Mucosa of rectum (tissue), 2 donors: Measurements from ENCODE around the gene PSTPIP1.

ENCODE experiments used
- H3K27ac ChIP-seq, 2 donors: one replicate each; pipeline ENCODE4 v1.7.0; 2013; ENCODE audit warnings: inconsistent platforms in 2 of 2, low read depth in 2 of 2, low read length in 2 of 2
- H3K27me3 ChIP-seq, 2 donors: one replicate each; pipeline ENCODE4 v1.7.0; 2013; ENCODE audit warnings: low read length in 2 of 2; ENCODE audit not compliant: control insufficient read depth in 2 of 2, insufficient read depth in 2 of 2
- H3K36me3 ChIP-seq, 2 donors: one replicate each; pipeline ENCODE4 v1.7.0; 2013; ENCODE audit warnings: low read length in 2 of 2; ENCODE audit not compliant: control insufficient read depth in 2 of 2, insufficient read depth in 2 of 2
- H3K4me1 ChIP-seq, 2 donors: one replicate each; pipeline ENCODE4 v1.7.0; 2013; ENCODE audit warnings: low read length in 2 of 2, mild to moderate bottlenecking in 1 of 2; ENCODE audit not compliant: control insufficient read depth in 2 of 2, insufficient read depth in 2 of 2
- H3K4me3 ChIP-seq, 2 donors: one replicate each; pipeline ENCODE4 v1.7.0; 2013; ENCODE audit warnings: low read length in 2 of 2
- H3K9ac ChIP-seq, 2 donors: one replicate each; pipeline ENCODE4 v1.7.0; 2013; ENCODE audit warnings: low read length in 2 of 2, low read depth in 1 of 2, mild to moderate bottlenecking in 1 of 2
- H3K9me3 ChIP-seq, 2 donors: one replicate each; pipeline ENCODE4 v1.7.0; 2013; ENCODE audit warnings: low read length in 2 of 2; ENCODE audit not compliant: control insufficient read depth in 2 of 2
- donor health status: healthy.
- donor health status: Normal muscosa, but diverticular disease.

The PSTPIP1 gene

DNA sequence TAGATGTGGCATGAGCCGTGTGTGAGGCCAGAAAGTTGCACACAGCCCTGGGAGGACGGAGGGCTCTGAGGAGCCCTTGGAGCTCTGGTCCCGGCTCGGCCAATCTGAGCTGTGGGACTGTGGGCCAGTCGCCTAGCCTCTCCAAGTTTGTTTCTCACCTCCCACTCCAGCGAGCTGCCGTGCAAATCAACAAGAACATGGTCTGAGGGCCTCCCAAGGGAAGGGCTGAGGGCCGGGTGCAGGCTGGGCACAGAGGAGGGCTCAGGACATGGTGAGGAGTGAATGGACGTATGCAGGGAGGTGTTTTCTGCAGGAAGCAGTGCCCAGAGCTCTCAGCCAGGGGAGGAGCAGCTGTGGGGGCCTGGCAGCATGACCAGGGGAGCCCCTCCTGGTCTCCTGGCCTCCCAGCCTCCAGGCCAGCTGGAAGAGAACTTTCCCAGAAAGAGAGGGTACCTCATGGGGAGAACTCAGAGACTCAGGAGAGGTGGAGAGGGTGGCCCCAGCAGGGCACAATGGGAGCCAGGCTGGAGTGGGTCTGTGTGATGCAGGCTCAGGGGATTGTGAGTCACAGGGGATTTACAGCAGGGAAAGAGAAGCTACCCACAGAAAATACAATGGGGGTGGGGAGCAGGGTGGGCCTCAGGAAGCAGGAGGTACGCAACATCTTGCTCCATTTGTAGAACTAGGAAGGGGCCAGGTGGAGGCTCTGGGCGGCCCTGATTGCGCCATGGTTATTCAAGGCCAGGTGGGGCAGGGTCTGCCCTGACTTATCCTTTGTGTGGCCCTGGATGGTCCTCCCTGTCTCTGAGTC is 24.8 kb downstream of the PSTPIP1 start:
- Histone ChIP-seq H3K27me3 (no peaks in the 10 kb centered on the region), H3K9me3 (no peaks in the 10 kb centered on the region), H3K4me3 (no peak overlapping the region), H3K36me3 (no peaks in the 10 kb centered on the region), H3K9ac (no peak overlapping the region), H3K27ac (no peak overlapping the region), H3K4me1 (peaks cover under 1 to 6% of the 10 kb centered on the region in 2 donors)

DNA sequence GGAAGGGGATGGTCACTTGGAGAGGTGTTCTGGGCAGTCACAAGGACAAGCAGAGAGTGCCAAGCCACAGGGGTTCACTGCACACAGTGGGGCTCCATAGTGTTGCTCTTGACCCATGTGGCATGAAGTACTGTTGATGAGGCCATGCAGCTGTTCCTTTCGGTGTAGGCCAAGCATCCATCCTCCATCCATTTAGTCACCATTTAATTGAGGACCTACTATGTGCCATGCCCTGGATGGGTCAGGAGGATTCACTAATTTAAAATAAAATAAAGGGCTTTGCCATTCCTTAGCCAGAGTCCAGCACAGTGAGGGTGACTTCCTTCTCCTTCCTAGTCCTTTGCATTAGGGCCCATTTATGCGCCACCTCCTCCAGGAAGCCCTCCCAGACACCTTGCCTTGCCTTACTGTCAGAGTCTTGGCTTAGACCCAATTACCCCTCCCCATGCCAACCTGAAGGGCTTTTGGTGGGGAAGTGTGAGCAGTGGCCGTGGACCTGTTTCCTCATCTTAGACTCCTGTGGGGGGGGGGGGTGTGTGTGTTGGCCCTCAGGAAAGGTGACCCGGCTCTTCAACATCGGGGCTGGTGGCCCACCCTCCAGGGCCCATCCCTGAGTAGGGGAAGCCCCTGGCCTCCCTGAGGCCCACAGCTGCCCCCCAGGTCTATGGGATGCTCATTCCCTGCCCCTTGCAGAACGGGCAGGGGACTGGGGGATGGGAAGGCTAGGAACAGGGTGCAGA is 25.6 kb downstream of the PSTPIP1 start:
- H3K4me3 ChIP-seq, result no peak overlapping the region

GRCh38 chr15:77021088-77021481 is 26.2 kb downstream of the PSTPIP1 start:
- Histone ChIP-seq H3K36me3 (no peaks in the 10 kb centered on the region), H3K27me3 (no peaks in the 10 kb centered on the region), H3K9me3 (no peaks in the 10 kb centered on the region), H3K27ac (no peak overlapping the region), H3K4me3 (no peak overlapping the region), H3K9ac (no peak overlapping the region), H3K4me1 (peaks cover 0 to 6% of the 10 kb centered on the region in 2 donors)

More for the DNA sequence above, 25.6 kb downstream of the PSTPIP1 start:
- no peaks in the 10 kb centered on the region for H3K27me3 ChIP-seq
- peaks cover 0 to 6% of the 10 kb centered on the region in 2 donors for H3K4me1 ChIP-seq
- H3K36me3 ChIP-seq, result no peaks in the 10 kb centered on the region
- no peak overlapping the region for H3K9ac ChIP-seq
- H3K27ac ChIP-seq, result no peak overlapping the region
- no peaks in the 10 kb centered on the region for H3K9me3 ChIP-seq

- H3K36me3 ChIP-seq, result no peaks in the 10 kb centered on the region
- H3K4me3 ChIP-seq, result no peak overlapping the region
- H3K27me3 ChIP-seq, result no peaks in the 10 kb centered on the region
- H3K27ac ChIP-seq, result no peak overlapping the region
- no peak overlapping the region for H3K9ac ChIP-seq
- peaks cover 0 to 6% of the 10 kb centered on the region in 2 donors for H3K4me1 ChIP-seq
- no peaks in the 10 kb centered on the region for H3K9me3 ChIP-seq
These were observed 27.0 kb downstream of the PSTPIP1 start for GRCh38 chr15:77021803-77022381.

- H3K36me3 ChIP-seq, result no peaks in the 10 kb centered on the region
- no peaks in the 10 kb centered on the region for H3K9me3 ChIP-seq
- H3K4me1 ChIP-seq, result peaks cover 0 to 6% of the 10 kb centered on the region in 2 donors
- H3K27me3 ChIP-seq, result no peaks in the 10 kb centered on the region
- H3K27ac ChIP-seq, result peak overlapping the region in 1 of 2 donors; percentile 9
- no peak overlapping the region for H3K4me3 ChIP-seq
- no peak overlapping the region for H3K9ac ChIP-seq
These were observed 28.0 kb downstream of the PSTPIP1 start for GRCh38 chr15:77022646-77023575.

- Histone ChIP-seq H3K27me3 (no peaks in the 10 kb centered on the region), H3K4me1 (peaks cover 4 to 9% of the 10 kb centered on the region in 2 donors), H3K9me3 (no peaks in the 10 kb centered on the region), H3K27ac (no peak overlapping the region), H3K4me3 (no peak overlapping the region), H3K36me3 (no peaks in the 10 kb centered on the region), H3K9ac (no peak overlapping the region)
These were observed 28.8 kb downstream of the PSTPIP1 start for GRCh38 chr15:77023576-77024272.

DNA sequence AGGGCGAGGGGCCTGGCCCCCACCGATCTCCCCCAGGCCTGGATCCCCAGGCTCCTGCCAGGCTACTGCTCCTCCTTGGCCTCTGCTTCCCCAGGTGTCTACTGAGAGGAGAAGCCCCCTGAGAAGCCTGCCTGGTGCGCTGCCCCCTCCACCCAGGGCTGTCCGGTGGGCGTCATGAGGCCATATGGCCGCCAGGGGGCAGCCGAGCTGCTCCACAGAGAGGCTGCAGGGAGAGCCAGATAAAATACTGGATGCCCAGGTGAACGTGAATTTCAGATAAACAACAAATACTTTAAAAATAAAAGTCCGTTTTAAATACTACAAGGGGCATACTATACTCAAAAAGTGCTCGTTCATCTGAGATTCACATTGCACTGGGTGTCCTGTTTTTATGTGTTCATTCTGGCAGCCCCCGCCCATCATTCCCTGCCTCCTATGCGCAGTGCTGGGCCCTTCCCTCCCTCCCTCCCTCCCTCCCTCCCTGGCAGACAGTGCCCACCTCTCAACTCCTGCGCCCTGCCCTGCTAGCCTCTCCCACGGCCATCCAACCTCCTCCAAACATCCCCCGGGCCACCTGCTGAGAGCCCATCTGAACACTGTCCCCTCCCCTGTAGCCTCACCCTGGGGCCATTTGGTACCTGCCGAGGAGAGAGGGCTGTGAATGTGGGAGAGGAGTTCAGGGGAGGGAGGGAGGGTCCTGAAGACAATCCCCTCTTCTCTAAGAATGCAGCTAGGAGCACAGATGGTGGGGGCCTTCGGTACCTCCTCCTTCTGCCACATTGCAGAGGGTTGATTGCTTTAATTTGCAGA is 29.6 kb downstream of the PSTPIP1 start:
- no peak overlapping the region for H3K4me3 ChIP-seq
- peaks cover 7 to 15% of the 10 kb centered on the region in 2 donors for H3K4me1 ChIP-seq
- H3K36me3 ChIP-seq, result no peaks in the 10 kb centered on the region

DNA sequence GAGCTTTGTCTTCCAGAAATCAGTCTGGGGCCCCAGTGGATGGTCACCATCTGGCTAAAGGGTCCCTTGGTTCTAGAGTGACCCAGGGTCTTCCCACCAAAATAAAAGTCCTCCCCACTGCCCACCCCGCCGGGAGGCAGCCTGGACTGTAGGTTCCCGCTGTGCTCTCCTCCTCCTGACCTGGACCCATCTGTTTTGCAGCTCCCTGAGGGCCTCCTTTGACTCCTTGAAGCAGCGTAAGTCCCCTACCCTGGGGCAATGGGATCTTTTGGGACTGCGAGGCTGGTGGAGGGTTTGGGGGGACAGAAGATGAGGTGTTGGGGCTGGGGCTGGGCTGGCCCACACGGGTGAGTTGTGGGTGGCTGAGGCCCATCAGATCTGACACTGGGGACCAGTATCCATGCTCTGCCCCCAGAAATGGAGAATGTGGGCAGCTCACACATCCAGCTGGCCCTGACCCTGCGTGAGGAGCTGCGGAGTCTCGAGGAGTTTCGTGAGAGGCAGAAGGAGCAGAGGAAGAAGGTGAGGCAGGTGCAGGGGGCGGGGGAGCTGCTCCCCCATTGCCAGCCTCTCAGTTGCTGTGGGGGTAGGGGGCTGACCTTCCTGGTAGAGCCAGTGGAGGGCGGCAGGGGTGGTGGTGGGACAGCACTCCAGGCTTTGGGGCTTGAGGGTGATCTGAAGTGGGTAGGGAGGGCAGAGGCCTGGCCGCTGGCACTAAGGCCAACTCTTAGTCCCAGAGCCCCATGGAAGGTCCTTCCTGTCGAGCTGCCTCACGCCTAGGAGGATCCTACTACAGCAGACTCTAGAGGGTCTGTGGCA is 30.4 kb downstream of the PSTPIP1 start:
- Histone ChIP-seq H3K4me1 (peaks cover 14 to 24% of the 10 kb centered on the region in 2 donors), H3K9ac (no peak overlapping the region), H3K9me3 (no peaks in the 10 kb centered on the region), H3K36me3 (no peaks in the 10 kb centered on the region), H3K27me3 (no peaks in the 10 kb centered on the region), H3K27ac (no peak overlapping the region), H3K4me3 (no peak overlapping the region)

More for the DNA sequence above, 29.6 kb downstream of the PSTPIP1 start:
- Histone ChIP-seq H3K9me3 (no peaks in the 10 kb centered on the region), H3K27ac (no peak overlapping the region), H3K27me3 (no peaks in the 10 kb centered on the region), H3K9ac (no peak overlapping the region)
